GM12878 (cell line): ENCODE measurements around the gene ERC2. TPM values are rescaled to one million over a fixed set of nuclear protein-coding genes. Genes with fewer than 3 reads are reported as not detected.

ENCODE experiments used
- ATAC-seq: fragments of 200-7000 bp; cut with Tn5 transposase; 3 replicates; pipeline ENCODE4 v1.9.1; 2020; ENCODE audit warnings: mild to moderate bottlenecking, moderate library complexity
- BruUV-seq: library from RNA; stranded (reverse); fragments of 400-500 nt; replicated peaks from 2 replicates; lab custom pipeline; 2021; lab: Mats Ljungman, UMichigan
- CTCF ChIA-PET: fragments of 300-600 bp; sonication (Branson Sonifier 250); formaldehyde crosslinking; extraction: SDS; loops from one replicate; lab custom pipeline; 2021; ENCODE audit warnings: inconsistent platforms; lab: Yijun Ruan, JAX
- POLR2A ChIA-PET: fragments of 350-600 bp; formaldehyde crosslinking; extraction: SDS; loops from one replicate; lab custom pipeline; 2021; ENCODE audit warnings: inconsistent platforms; lab: Charles Lee
- RAD21 ChIA-PET: fragments of 300-600 bp; sonication (Branson Sonifier 250); formaldehyde crosslinking; loops from one replicate; lab custom pipeline; 2023; ENCODE audit warnings: antibody characterized with exemption; ENCODE audit not compliant: unreplicated experiment; lab: Charles Lee
- SMC1A ChIA-PET: fragments of 300-600 bp; sonication (Branson Sonifier 250); formaldehyde crosslinking; loops from one replicate; lab custom pipeline; 2023; ENCODE audit not compliant: unreplicated experiment, uncharacterized antibody; lab: Charles Lee
- DNase-seq: peaks from one replicate; pipeline ENCODE4 v3.0.0-alpha.2; 2011; ENCODE audit warnings: low read depth, low spot score
- FAIRE-seq: peaks from 3 replicates; lab custom pipeline; 2011; peaks lifted over from hg19 to GRCh38; lab: Jason Lieb, UNC
- H2AFZ ChIP-seq: 2 replicates; pipeline ENCODE4 v1.6.0; 2011; ENCODE audit warnings: low read depth, low read length, control low read depth; ENCODE audit not compliant: control insufficient read depth
- H3K27ac ChIP-seq: 2 replicates; pipeline ENCODE4 v1.5.1; 2011; ENCODE audit warnings: control low read depth; ENCODE audit not compliant: control insufficient read depth, insufficient read depth
- H3K27me3 ChIP-seq, 2 experiments: replicated peaks in 1 of 2; 2 replicates each; pipeline versions ENCODE4 v1.6.0 to v1.6.1; 2011; ENCODE audit warnings: low read length in 1 of 2; ENCODE audit not compliant: control insufficient read depth in 2 of 2, insufficient read depth in 2 of 2
- H3K36me3 ChIP-seq, 2 experiments: 2 replicates each; pipeline ENCODE4 v1.5.1; 2011; ENCODE audit warnings: low read length in 1 of 2; ENCODE audit not compliant: control insufficient read depth in 2 of 2, insufficient read depth in 2 of 2
- H3K4me1 ChIP-seq: 2 replicates; pipeline ENCODE4 v1.6.1; 2011; ENCODE audit warnings: mild to moderate bottlenecking, low read length, moderate library complexity, mixed read lengths; ENCODE audit not compliant: control insufficient read depth, insufficient read depth
- H3K4me2 ChIP-seq: 2 replicates; pipeline ENCODE4 v1.6.0; 2011; ENCODE audit warnings: control low read depth; ENCODE audit not compliant: control insufficient read depth, insufficient read depth
- H3K4me3 ChIP-seq: fragments of 200-600 bp; sonication (generic); 2 replicates; pipeline ENCODE4 v1.5.1; 2016
- H3K79me2 ChIP-seq: 2 replicates; pipeline ENCODE4 v1.6.0; 2011; ENCODE audit warnings: low read length; ENCODE audit not compliant: control insufficient read depth, insufficient read depth
- H3K9ac ChIP-seq: 2 replicates; pipeline ENCODE4 v1.8.0; 2011; ENCODE audit warnings: low read length, control low read depth, mixed read lengths; ENCODE audit not compliant: control insufficient read depth, insufficient read depth
- H3K9me3 ChIP-seq: replicated peaks from 3 replicates; pipeline ENCODE4 v1.5.1; 2011; ENCODE audit warnings: mild to moderate bottlenecking, low read length; ENCODE audit not compliant: control insufficient read depth, insufficient read depth
- H4K20me1 ChIP-seq: 2 replicates; pipeline ENCODE4 v1.6.0; 2011; ENCODE audit not compliant: control insufficient read depth, insufficient read depth
- BCL3 ChIP-seq: IDR thresholded peaks from 2 replicates; pipeline ENCODE4 v1.6.1; 2011; ENCODE audit warnings: borderline replicate concordance, low read depth, mild to moderate bottlenecking, moderate library complexity, low read length; ENCODE audit not compliant: insufficient read depth, poor library complexity, severe bottlenecking
- CTCF ChIP-seq, 3 experiments: IDR thresholded peaks in 2 of 3; conservative IDR thresholded peaks in 1 of 3; 2 replicates each; pipeline ENCODE4 v1.5.1; 2011; ENCODE audit warnings: low read depth in 3 of 3, low read length in 3 of 3, mild to moderate bottlenecking in 3 of 3, control low read depth in 2 of 3, moderate library complexity in 2 of 3, inconsistent platforms in 1 of 3, mixed read lengths in 1 of 3; ENCODE audit not compliant: control insufficient read depth in 2 of 3, insufficient read depth in 1 of 3; ENCODE audit errors: extremely low read depth in 1 of 3
- HDAC2 ChIP-seq: fragments of 200-600 bp; sonication (generic); IDR thresholded peaks from 2 replicates; pipeline ENCODE4 v1.6.1; 2017
- HDGF ChIP-seq: fragments of 450-650 bp; IDR thresholded peaks from 2 replicates; pipeline ENCODE4 v1.6.1; 2016; ENCODE audit warnings: antibody characterized with exemption
- RELB ChIP-seq: fragments of 450-650 bp; IDR thresholded peaks from 2 replicates; pipeline ENCODE4 v1.6.1; 2017; ENCODE audit warnings: low read depth, mild to moderate bottlenecking, moderate library complexity
- SMAD1 ChIP-seq: fragments of 450-650 bp; IDR thresholded peaks from 2 replicates; pipeline ENCODE4 v1.6.1; 2018; ENCODE audit warnings: mild to moderate bottlenecking, low read depth; ENCODE audit not compliant: partially characterized antibody
- SREBF1 ChIP-seq: IDR thresholded peaks from 2 replicates; pipeline ENCODE4 v1.6.1; 2012; ENCODE audit warnings: mild to moderate bottlenecking, low read length
- TBL1XR1 ChIP-seq: IDR thresholded peaks from 2 replicates; pipeline ENCODE4 v1.6.1; 2012; ENCODE audit warnings: low read depth, low read length, improper control_type of control experiment
- WGBS: methylation state at CpG from one replicate; pipeline ENCODE4 v1.1.6; 2016; ENCODE audit warnings: low lambda C conversion rate; ENCODE audit not compliant: insufficient replicate concordance, insufficient coverage; ENCODE audit errors: missing lambda C conversion rate; 5-methylcytosine and 5-hydroxymethylcytosine counted together
- in situ Hi-C: fragments of 300-500 bp; cut with MboI; formaldehyde crosslinking; loops from 9 replicates; pipeline ENCODE4 v1.14.3; 2018; ENCODE audit warnings: mixed read lengths
- intact Hi-C: fragments of 100-400 bp; cut with micrococcal nuclease; formaldehyde crosslinking; loops from one replicate; pipeline ENCODE4 v1.14.2; 2022; ENCODE audit not compliant: unreplicated experiment
- polyA plus RNA-seq, 11 experiments: library from polyadenylated mRNA; depleted of rRNA in 4 of 11; unstranded in 6 of 11; stranded (reverse) in 5 of 11; fragments of >200 nt; fragmentation: Nextera tagmentation in 4 of 11; fragmentation: Illumina TruSeq in 1 of 11; extraction: Ambion mirVana in 4 of 11; extraction: Trizol in 1 of 11; gene quantifications; 1 replicate in 1 of 11; 2 replicates in 10 of 11; pipeline versions ENCODE4 v1.2.1 to v1.2.3, GENCODE V29; 2011 to 2016; ENCODE audit warnings: inconsistent platforms in 2 of 11, missing spikeins in 2 of 11, low read depth in 1 of 11
- total RNA-seq, 4 experiments: library from RNA; depleted of rRNA in 3 of 4; stranded (reverse); fragments of >200 nt in 3 of 4; fragmentation: Illumina TruSeq in 1 of 4; extraction: Trizol in 1 of 4; gene quantifications; 2 replicates each; pipeline versions ENCODE4 v1.2.1 to v1.2.3, GENCODE V29; 2013 to 2021
- TF ChIP-seq, protein P1 (sequence below): fragments of 450-650 bp; IDR thresholded peaks from 2 replicates; pipeline ENCODE4 v1.6.1; 2016; ENCODE audit warnings: mild to moderate bottlenecking

ERC2 gene
- total and polyA plus RNA-seq, 10 of the 15 experiments (the other 5 are each of a cell fraction or from before 2014, with no cell fraction given) = 0.06 to 1.4 (median 0.12) TPM; not detected in 3

- Histone ChIP-seq H3K27me3 (no peaks in the 10 kb centered on the region; a peak in 1 of 4 replicates), H3K4me3 (no peak overlapping the region), H3K9ac (no peak overlapping the region), H2AFZ (no peak overlapping the region), H4K20me1 (no peaks in the 10 kb centered on the region), H3K79me2 (no peaks in the 10 kb centered on the region), H3K9me3 (no peaks in the 10 kb centered on the region), H3K4me2 (no peak overlapping the region), H3K27ac (no peak overlapping the region), H3K4me1 (no peaks in the 10 kb centered on the region), H3K36me3 (no peaks in the 10 kb centered on the region)
- ChIA-PET RAD21 (no interaction called here), POLR2A (no interaction called here), SMC1A (interaction anchor here (0.6 kb wide), 1 partner anchor 240 kb away, joined by 3 read pairs; no protein-coding TSS in a partner anchor), CTCF (interaction anchor here (1.2 to 1.9 kb wide), 2 partner anchors 19 to 33 kb away, joined by 3 to 6 read pairs; no protein-coding TSS in a partner anchor)
- intact Hi-C loops = no loop called here
- ATAC-seq = no peak
- in situ Hi-C loops = no loop called here
- TF ChIP-seq RELB = no peak
- no peak for TF ChIP-seq HDGF
- TF ChIP-seq, protein P1, sequence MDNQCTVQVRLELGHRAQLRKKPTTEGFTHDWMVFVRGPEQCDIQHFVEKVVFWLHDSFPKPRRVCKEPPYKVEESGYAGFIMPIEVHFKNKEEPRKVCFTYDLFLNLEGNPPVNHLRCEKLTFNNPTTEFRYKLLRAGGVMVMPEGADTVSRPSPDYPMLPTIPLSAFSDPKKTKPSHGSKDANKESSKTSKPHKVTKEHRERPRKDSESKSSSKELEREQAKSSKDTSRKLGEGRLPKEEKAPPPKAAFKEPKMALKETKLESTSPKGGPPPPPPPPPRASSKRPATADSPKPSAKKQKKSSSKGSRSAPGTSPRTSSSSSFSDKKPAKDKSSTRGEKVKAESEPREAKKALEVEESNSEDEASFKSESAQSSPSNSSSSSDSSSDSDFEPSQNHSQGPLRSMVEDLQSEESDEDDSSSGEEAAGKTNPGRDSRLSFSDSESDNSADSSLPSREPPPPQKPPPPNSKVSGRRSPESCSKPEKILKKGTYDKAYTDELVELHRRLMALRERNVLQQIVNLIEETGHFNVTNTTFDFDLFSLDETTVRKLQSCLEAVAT = no peak
- no peak for TF ChIP-seq SREBF1
- no peak for TF ChIP-seq TBL1XR1
- TF ChIP-seq SMAD1 = no peak
- no peak for TF ChIP-seq BCL3
- no peak for TF ChIP-seq CTCF (IDR thresholded peaks at IDR 0.05 in 2 of 3, conservative IDR thresholded peaks at IDR 0.05 in 1 of 3; ENCODE audit: control insufficient read depth in 2 of 3, extremely low read depth in 1 of 3, insufficient read depth in 1 of 3, low read depth in 3 of 3, low read length in 3 of 3)
- TF ChIP-seq HDAC2 = no peak
- BruUV-seq = no TSS peak
- FAIRE-seq = no peak
- no peak for DNase-seq
- WGBS = 49% methylated on average over 4 of the region's 4 CpGs
These were observed 198.3 kb downstream of the ERC2 start for GRCh38 chr3:56269755-56270535.
